Measurements from ENCODE around the gene POU2F2. TPM values are rescaled to one million over a fixed set of nuclear protein-coding genes. Genes with fewer than 3 reads are reported as not detected.

Gene POU2F2
- total RNA-seq, 1 donor from 2014 or later = 71.5 TPM

GRCh38 chr19:42081584-42082203 lies 50.6 kb downstream of the POU2F2 start:
- Mint-ChIP-seq H3K27me3 (no peaks in the 10 kb centered on the region), H3K4me3 (no peak overlapping the region), H3K27ac (no peak overlapping the region), H3K9me3 (no peaks in the 10 kb centered on the region), H3K36me3 (ENCODE audit: low read depth) (peaks cover 36% of the 10 kb centered on the region), H3K4me1 (peaks cover 26% of the 10 kb centered on the region)
- intact Hi-C loops (cut with micrococcal nuclease) = no loop called here
- DNase-seq = peak; percentile 74

- peaks cover 38% of the 10 kb centered on the region for H3K36me3 Mint-ChIP-seq (ENCODE audit: low read depth)
- DNase-seq = no peak
- H3K4me1 Mint-ChIP-seq = peaks cover 28% of the 10 kb centered on the region
- no peaks in the 10 kb centered on the region for H3K9me3 Mint-ChIP-seq
- intact Hi-C loops (cut with micrococcal nuclease) = no loop called here
- no peak overlapping the region for H3K4me3 Mint-ChIP-seq
- no peaks in the 10 kb centered on the region for H3K27me3 Mint-ChIP-seq
- no peak overlapping the region for H3K27ac Mint-ChIP-seq
Observed at GRCh38 chr19:42080764-42081375, 51.4 kb downstream of the POU2F2 start.

- Mint-ChIP-seq H3K4me1 (peaks cover 36% of the 10 kb centered on the region), H3K27ac (no peak overlapping the region), H3K36me3 (ENCODE audit: low read depth) (peaks cover 43% of the 10 kb centered on the region), H3K4me3 (no peak overlapping the region), H3K9me3 (no peaks in the 10 kb centered on the region), H3K27me3 (no peaks in the 10 kb centered on the region)
- intact Hi-C loops (cut with micrococcal nuclease) = no loop called here
- no peak for DNase-seq
Observed at GRCh38 chr19:42079886-42080763, 52.1 kb downstream of the POU2F2 start.

GRCh38 chr19:42079276-42079669 lies 53.0 kb downstream of the POU2F2 start:
- no peak for DNase-seq
- Mint-ChIP-seq H3K4me1 (peaks cover 38% of the 10 kb centered on the region), H3K27ac (peak overlapping the region; percentile 17), H3K4me3 (no peak overlapping the region), H3K9me3 (no peaks in the 10 kb centered on the region), H3K27me3 (no peaks in the 10 kb centered on the region), H3K36me3 (ENCODE audit: low read depth) (peaks cover 43% of the 10 kb centered on the region)
- intact Hi-C loops (cut with micrococcal nuclease) = no loop called here

- H3K9me3 Mint-ChIP-seq = no peaks in the 10 kb centered on the region
- H3K27ac Mint-ChIP-seq = no peak overlapping the region
- DNase-seq = no peak
- peaks cover 43% of the 10 kb centered on the region for H3K36me3 Mint-ChIP-seq (ENCODE audit: low read depth)
- H3K4me1 Mint-ChIP-seq = peaks cover 38% of the 10 kb centered on the region
- intact Hi-C loops (cut with micrococcal nuclease) = no loop called here
- peak overlapping the region; percentile 99 for H3K4me3 Mint-ChIP-seq
- H3K27me3 Mint-ChIP-seq = no peaks in the 10 kb centered on the region
Observed at GRCh38 chr19:42078538-42079275, 53.5 kb downstream of the POU2F2 start.

- Mint-ChIP-seq H3K27ac (peak overlapping the region; percentile 50), H3K36me3 (ENCODE audit: low read depth) (peaks cover 43% of the 10 kb centered on the region), H3K4me3 (peak overlapping the region; percentile 99)
Observed at GRCh38 chr19:42078058-42078457, 54.2 kb downstream of the POU2F2 start.

GRCh38 chr19:42076380-42076944 lies 55.8 kb downstream of the POU2F2 start:
- Mint-ChIP-seq H3K4me3 (peak overlapping the region; percentile 99), H3K27ac (peak overlapping the region; percentile 83), H3K4me1 (peaks cover 37% of the 10 kb centered on the region), H3K27me3 (peaks cover 2% of the 10 kb centered on the region), H3K36me3 (ENCODE audit: low read depth) (peaks cover 34% of the 10 kb centered on the region), H3K9me3 (no peaks in the 10 kb centered on the region)
- intact Hi-C loops (cut with micrococcal nuclease) = no loop called here
- no peak for DNase-seq

More at GRCh38 chr19:42078058-42078457, 54.2 kb downstream of the POU2F2 start:
- no peak for DNase-seq
- Mint-ChIP-seq H3K9me3 (no peaks in the 10 kb centered on the region), H3K4me1 (peaks cover 39% of the 10 kb centered on the region), H3K27me3 (no peaks in the 10 kb centered on the region)
- intact Hi-C loops (cut with micrococcal nuclease) = no loop called here

GRCh38 chr19:42075616-42076379 lies 56.4 kb downstream of the POU2F2 start, which contains the start of gene ZNF574:
ZNF574 (plus strand) TSS chr19:42076166; CDS start chr19:42078607, 2,441 bp downstream.
- peak within 1 kb of the TSS; percentile 100 for H3K27ac Mint-ChIP-seq
- peaks cover 3% of the 10 kb centered on the region for H3K27me3 Mint-ChIP-seq
- peak within 1 kb of the TSS; percentile 99 for H3K4me3 Mint-ChIP-seq
- H3K4me1 Mint-ChIP-seq = peaks cover 33% of the 10 kb centered on the region
- H3K36me3 Mint-ChIP-seq (ENCODE audit: low read depth) = peaks cover 29% of the 10 kb centered on the region
- peak; percentile 100 for DNase-seq
- H3K9me3 Mint-ChIP-seq = no peaks in the 10 kb centered on the region
- intact Hi-C loops (cut with micrococcal nuclease) = no loop called here

- no peak for DNase-seq
- peaks cover 36% of the 10 kb centered on the region for H3K4me1 Mint-ChIP-seq
- H3K9me3 Mint-ChIP-seq = no peaks in the 10 kb centered on the region
- intact Hi-C loops (cut with micrococcal nuclease) = no loop called here
- H3K36me3 Mint-ChIP-seq (ENCODE audit: low read depth) = peaks cover 29% of the 10 kb centered on the region
- peaks cover 6% of the 10 kb centered on the region for H3K27me3 Mint-ChIP-seq
- peak overlapping the region; percentile 100 for H3K27ac Mint-ChIP-seq
- peak overlapping the region; percentile 99 for H3K4me3 Mint-ChIP-seq
Observed at GRCh38 chr19:42075364-42075615, 57.0 kb downstream of the POU2F2 start.

GRCh38 chr19:42074513-42075363 lies 57.5 kb downstream of the POU2F2 start:
- peaks cover 24% of the 10 kb centered on the region for H3K36me3 Mint-ChIP-seq (ENCODE audit: low read depth)
- peak; percentile 76 for DNase-seq
- H3K9me3 Mint-ChIP-seq = no peaks in the 10 kb centered on the region
- H3K4me3 Mint-ChIP-seq = peak overlapping the region; percentile 99
- intact Hi-C loops (cut with micrococcal nuclease) = no loop called here
- H3K27me3 Mint-ChIP-seq = peaks cover 7% of the 10 kb centered on the region
- peaks cover 37% of the 10 kb centered on the region for H3K4me1 Mint-ChIP-seq
- H3K27ac Mint-ChIP-seq = peak overlapping the region; percentile 100

- H3K9me3 Mint-ChIP-seq = no peaks in the 10 kb centered on the region
- H3K27ac Mint-ChIP-seq = peak overlapping the region; percentile 56
- peaks cover 18% of the 10 kb centered on the region for H3K4me1 Mint-ChIP-seq
- DNase-seq = no peak
- no peak overlapping the region for H3K4me3 Mint-ChIP-seq
- peaks cover 6% of the 10 kb centered on the region for H3K36me3 Mint-ChIP-seq (ENCODE audit: low read depth)
- peaks cover 7% of the 10 kb centered on the region for H3K27me3 Mint-ChIP-seq
- intact Hi-C loops (cut with micrococcal nuclease) = no loop called here
Observed at GRCh38 chr19:42071247-42071646, 61.0 kb downstream of the POU2F2 start.

- Mint-ChIP-seq H3K36me3 (ENCODE audit: low read depth) (no peaks in the 10 kb centered on the region), H3K9me3 (no peaks in the 10 kb centered on the region), H3K4me1 (peaks cover 10% of the 10 kb centered on the region), H3K27me3 (peaks cover 7% of the 10 kb centered on the region), H3K4me3 (peak within 1 kb of the TSS; percentile 39), H3K27ac (no peak within 1 kb of the TSS)
- intact Hi-C loops (cut with micrococcal nuclease) = no loop called here
- DNase-seq = no peak
Observed at GRCh38 chr19:42069619-42070351, 62.5 kb downstream of the POU2F2 start, which contains the start of gene GRIK5. GRIK5 (minus strand) TSS chr19:42070206; CDS start chr19:42065770, 4,436 bp downstream.
